Testis (tissue), 3 donors: Measurements from ENCODE around the gene PRPSAP1. TPM values are rescaled to one million over a fixed set of nuclear protein-coding genes. Genes with fewer than 3 reads are reported as not detected.
A peak's percentile ranks its signal among the peaks of the same experiment; 100 is the strongest.

ENCODE experiments used
- DNase-seq: peaks from one replicate; pipeline ENCODE4 v3.0.0-alpha.2; 2019
- H3K27ac ChIP-seq, 2 donors: fragments of 200-600 bp; sonication (generic); one replicate each; pipeline ENCODE4 v1.5.1; 2019
- H3K27me3 ChIP-seq: fragments of 200-600 bp; sonication (generic); one replicate; pipeline ENCODE4 v1.5.1; 2019
- H3K36me3 ChIP-seq: fragments of 200-600 bp; sonication (generic); one replicate; pipeline ENCODE4 v1.5.1; 2017; ENCODE audit warnings: low read depth; ENCODE audit errors: missing control alignments
- H3K4me1 ChIP-seq: fragments of 200-600 bp; sonication (generic); one replicate; pipeline ENCODE4 v1.5.1; 2019
- H3K4me3 ChIP-seq, 2 donors: fragments of 200-600 bp; sonication (generic); one replicate each; pipeline ENCODE4 v1.5.1; 2017 to 2019
- H3K9me3 ChIP-seq: fragments of 200-600 bp; sonication (generic); one replicate; pipeline ENCODE4 v1.5.1; 2017
- POLR2A ChIP-seq: fragments of 450-650 bp; IDR thresholded peaks from one replicate; pipeline ENCODE4 v1.6.1; 2017; ENCODE audit warnings: antibody characterized with exemption, mild to moderate bottlenecking, moderate library complexity
- WGBS, 2 donors: methylation state at CpG; one replicate each; pipeline ENCODE4 v1.1.5; 2018; 5-methylcytosine and 5-hydroxymethylcytosine counted together
- intact Hi-C: fragments of 100-400 bp; cut with DNase I; formaldehyde crosslinking; loops from one replicate; pipeline ENCODE4 v1.15.1; 2023; ENCODE audit warnings: low total_unique reads
- polyA plus RNA-seq: library from polyadenylated mRNA; stranded (reverse); fragments of 350-450 nt; fragmentation: Illumina TruSeq; extraction: RNeasy Lipid Tissue Mini Kit (QIAGEN cat#74804); gene quantifications from one replicate; pipeline ENCODE4 v1.2.3, GENCODE V29; 2014; ENCODE audit warnings: low read depth, low replicate concordance; ENCODE audit not compliant: insufficient read depth
- total RNA-seq, 2 donors: library from RNA; depleted of rRNA; stranded (reverse); fragments of >200 nt; gene quantifications; one replicate each; pipeline ENCODE4 v1.2.3, GENCODE V29; 2016
- TF ChIP-seq, protein P1 (sequence below), 3 experiments: fragments of 450-650 bp in 2 of 3; fragments of 200-600 bp in 1 of 3; sonication (generic) in 1 of 3; IDR thresholded peaks; one replicate each; pipeline ENCODE4 v1.5.1; 2016 to 2019; ENCODE audit warnings: antibody characterized with exemption in 3 of 3, mild to moderate bottlenecking in 2 of 3, moderate library complexity in 1 of 3

The PRPSAP1 gene
- total and polyA plus RNA-seq, 3 donors from 2014 or later = 132 to 184 (median 152) TPM

DNA sequence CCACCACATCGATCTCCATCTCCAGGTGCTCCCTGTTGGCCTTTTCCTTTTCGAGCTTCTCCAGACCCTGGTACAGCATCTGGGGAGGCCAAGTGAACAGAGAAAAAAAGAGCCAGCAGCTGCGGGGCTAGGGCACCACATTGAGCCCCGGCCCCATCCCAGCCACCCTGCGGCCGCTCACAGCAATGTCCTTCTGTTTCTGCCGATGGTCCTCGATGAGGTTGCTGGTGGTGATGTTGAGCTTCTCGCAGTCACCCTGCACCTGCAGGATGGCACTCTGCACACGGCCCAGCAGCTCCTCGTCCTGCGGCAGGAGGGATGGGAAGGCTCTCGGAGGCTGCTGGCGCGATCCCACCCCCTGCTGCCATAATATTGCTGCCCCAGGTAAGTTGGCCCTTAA lies 73.1 kb downstream of the PRPSAP1 start:
- Histone ChIP-seq H3K27me3 (no peaks in the 10 kb centered on the region), H3K4me1 (peaks cover 17% of the 10 kb centered on the region), H3K36me3 (no peaks in the 10 kb centered on the region), H3K27ac (no peak overlapping the region), H3K9me3 (no peaks in the 10 kb centered on the region), H3K4me3 (no peak overlapping the region)
- intact Hi-C loops = loop anchor here (5.0 kb wide), 1 partner anchor 158 kb away; no protein-coding TSS in a partner anchor
- DNase-seq = no peak
- TF ChIP-seq, protein P1, sequence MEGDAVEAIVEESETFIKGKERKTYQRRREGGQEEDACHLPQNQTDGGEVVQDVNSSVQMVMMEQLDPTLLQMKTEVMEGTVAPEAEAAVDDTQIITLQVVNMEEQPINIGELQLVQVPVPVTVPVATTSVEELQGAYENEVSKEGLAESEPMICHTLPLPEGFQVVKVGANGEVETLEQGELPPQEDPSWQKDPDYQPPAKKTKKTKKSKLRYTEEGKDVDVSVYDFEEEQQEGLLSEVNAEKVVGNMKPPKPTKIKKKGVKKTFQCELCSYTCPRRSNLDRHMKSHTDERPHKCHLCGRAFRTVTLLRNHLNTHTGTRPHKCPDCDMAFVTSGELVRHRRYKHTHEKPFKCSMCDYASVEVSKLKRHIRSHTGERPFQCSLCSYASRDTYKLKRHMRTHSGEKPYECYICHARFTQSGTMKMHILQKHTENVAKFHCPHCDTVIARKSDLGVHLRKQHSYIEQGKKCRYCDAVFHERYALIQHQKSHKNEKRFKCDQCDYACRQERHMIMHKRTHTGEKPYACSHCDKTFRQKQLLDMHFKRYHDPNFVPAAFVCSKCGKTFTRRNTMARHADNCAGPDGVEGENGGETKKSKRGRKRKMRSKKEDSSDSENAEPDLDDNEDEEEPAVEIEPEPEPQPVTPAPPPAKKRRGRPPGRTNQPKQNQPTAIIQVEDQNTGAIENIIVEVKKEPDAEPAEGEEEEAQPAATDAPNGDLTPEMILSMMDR (IDR thresholded peaks at IDR 0.05) = no peak
- 93 to 94% methylated on average over 14 to 15 of the region's 15 CpGs for WGBS, 2 donors

DNA sequence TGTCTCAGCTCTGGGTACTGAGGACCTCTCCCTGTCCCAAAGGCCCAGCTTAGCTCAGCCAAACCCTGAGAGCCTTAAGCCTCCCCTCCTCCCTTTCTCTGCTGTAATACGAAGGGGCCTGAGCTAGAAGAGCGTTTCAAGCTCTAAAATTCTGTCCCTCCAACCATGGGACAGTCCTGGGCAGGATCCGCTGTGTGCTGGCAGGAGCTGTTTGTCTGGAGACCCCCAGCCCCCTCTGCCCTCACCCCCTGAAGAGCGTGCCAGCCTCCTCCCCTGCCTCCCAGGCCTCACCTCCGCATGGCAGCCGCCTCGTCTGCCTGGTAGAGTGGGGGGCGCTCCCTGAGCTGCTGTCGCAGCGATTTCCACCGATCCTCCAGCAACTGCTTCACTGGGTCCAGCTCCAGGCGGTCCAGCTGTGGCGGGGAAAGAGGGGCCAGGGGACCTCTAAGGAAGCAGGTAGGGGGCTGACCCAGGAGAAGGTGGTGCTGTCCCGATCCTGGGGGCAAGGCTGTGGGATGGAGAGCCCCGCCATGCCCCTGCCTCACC lies 73.9 kb downstream of the PRPSAP1 start:
- intact Hi-C loops = loop anchor here (5.0 kb wide), 1 partner anchor 158 kb away; no protein-coding TSS in a partner anchor
- Histone ChIP-seq H3K4me1 (peaks cover 17% of the 10 kb centered on the region), H3K27me3 (no peaks in the 10 kb centered on the region), H3K4me3 (no peak overlapping the region), H3K27ac (no peak overlapping the region), H3K9me3 (no peaks in the 10 kb centered on the region), H3K36me3 (no peaks in the 10 kb centered on the region)
- WGBS, 2 donors = 85% methylated on average over 11 to 15 of the region's 15 CpGs
- DNase-seq = no peak
- TF ChIP-seq, protein P1 (IDR thresholded peaks at IDR 0.05) = peak in 1 of 3 experiments; percentile 20
- no peak for TF ChIP-seq POLR2A

- Histone ChIP-seq H3K27ac (no peak overlapping the region), H3K27me3 (no peaks in the 10 kb centered on the region), H3K9me3 (no peaks in the 10 kb centered on the region), H3K4me3 (no peak overlapping the region), H3K36me3 (no peaks in the 10 kb centered on the region), H3K4me1 (peaks cover 17% of the 10 kb centered on the region)
- intact Hi-C loops = no loop called here
- 61 to 63% methylated on average over 15 to 28 of the region's 28 CpGs for WGBS, 2 donors
- TF ChIP-seq, protein P1 (IDR thresholded peaks at IDR 0.05) = peak; percentile 95 to 99 (median 97)
- no peak for TF ChIP-seq POLR2A
- peak; percentile 93 for DNase-seq
Measured at GRCh38 chr17:76278952-76279741, 74.6 kb downstream of the PRPSAP1 start.

DNA sequence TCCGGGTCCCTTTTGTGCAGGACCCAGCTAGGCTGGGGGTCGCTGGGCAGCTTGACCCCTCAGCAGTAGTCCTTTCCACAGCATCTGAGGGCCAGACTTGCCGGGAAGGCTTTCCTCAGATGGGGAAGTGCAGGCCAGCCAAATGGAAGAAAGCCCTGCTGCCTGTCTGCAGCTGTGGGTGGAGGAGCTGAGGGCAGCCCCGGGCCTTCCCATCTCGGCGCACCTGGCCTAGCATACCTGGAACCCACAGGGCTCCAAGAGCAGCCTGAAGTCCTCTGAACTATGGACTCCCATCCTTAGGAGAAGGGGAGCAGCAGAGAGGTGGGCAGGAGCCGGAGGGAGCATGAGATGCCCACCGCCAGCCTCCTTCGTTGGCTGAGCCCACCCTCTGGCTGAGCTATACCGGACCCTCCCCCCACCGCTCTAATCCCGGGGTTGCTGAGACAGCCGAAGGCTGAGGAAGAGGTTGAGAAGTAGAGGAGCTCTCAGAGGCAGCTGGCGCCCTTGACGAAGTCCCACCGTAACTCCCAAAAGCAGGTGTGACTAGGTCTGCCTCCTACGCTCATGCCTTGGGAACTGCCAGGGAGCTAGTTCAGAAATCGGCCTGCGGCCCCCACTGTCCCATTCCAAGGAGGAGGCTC lies 75.3 kb downstream of the PRPSAP1 start:
- DNase-seq = no peak
- Histone ChIP-seq H3K27me3 (no peaks in the 10 kb centered on the region), H3K27ac (no peak overlapping the region), H3K36me3 (no peaks in the 10 kb centered on the region), H3K4me1 (peaks cover 17% of the 10 kb centered on the region), H3K9me3 (no peaks in the 10 kb centered on the region), H3K4me3 (no peak overlapping the region)
- 79 to 85% methylated on average over 7 to 19 of the region's 19 CpGs for WGBS, 2 donors
- intact Hi-C loops = no loop called here
- TF ChIP-seq POLR2A = no peak
- TF ChIP-seq, protein P1 (IDR thresholded peaks at IDR 0.05) = no peak
